Measurements from ENCODE around the gene IMMP2L. TPM values are rescaled to one million over a fixed set of nuclear protein-coding genes. Genes with fewer than 3 reads are reported as not detected.

Gene IMMP2L
- total and polyA plus RNA-seq, 2 of the 13 experiments (the other 11 are each of a cell fraction or from before 2014, with no cell fraction given) = 7.8 to 16.9 TPM

- POLR2A ChIA-PET = no interaction called here
- H3K9me3 ChIP-seq (ENCODE audit: low read length) = no peaks in the 10 kb centered on the region
- H3K79me2 ChIP-seq (ENCODE audit: insufficient read depth, low read length) = no peaks in the 10 kb centered on the region
- no peak for ATAC-seq
- no peak overlapping the region for H3K4me2 ChIP-seq (ENCODE audit: low read depth, low read length)
- H3K36me3 ChIP-seq (replicated peaks in 1 of 2; ENCODE audit: control insufficient read depth in 1 of 2, insufficient read depth in 2 of 2, low read length in 2 of 2) = no peaks in the 10 kb centered on the region
- H3K9ac ChIP-seq (ENCODE audit: insufficient read depth, low read depth, low read length) = no peak overlapping the region
- BruUV-seq (replicated peaks) = no TSS peak
- 61% methylated on average over 4 of the region's 4 CpGs for WGBS (ENCODE audit: low lambda C conversion rate)
- no peaks in the 10 kb centered on the region for H4K20me1 ChIP-seq (ENCODE audit: insufficient read depth, low read length)
- CTCF ChIA-PET (ENCODE audit: low intra/inter-chr PET ratio, low total read pairs) = no interaction called here
- no peak overlapping the region for H3K4me3 ChIP-seq (replicated peaks in 1 of 3; ENCODE audit: insufficient read depth in 1 of 3, low read depth in 2 of 3, low read length in 3 of 3)
- peaks cover 6% of the 10 kb centered on the region for H3K4me1 ChIP-seq (ENCODE audit: insufficient read depth, low read length)
- no peak overlapping the region for H2AFZ ChIP-seq (ENCODE audit: low read length)
- H3K27ac ChIP-seq (ENCODE audit: extremely low read length, insufficient read depth, low read length) = no peak overlapping the region
- no peak for DNase-seq (ENCODE audit: low spot score)
- FAIRE-seq = no peak
- in situ Hi-C loops (cut with HindIII; ENCODE audit: extremely low pct_ligation_motif_present, low pct_unique_long_range_greater_than_20kb) (loop anchor here (25.0 kb wide), 2 partner anchors 655 to 995 kb away; no protein-coding TSS in a partner anchor), intact Hi-C loops (cut with micrococcal nuclease; ENCODE audit: unreplicated experiment) (no loop called here)
- H3K27me3 ChIP-seq (ENCODE audit: control insufficient read depth in 1 of 2, insufficient read depth in 2 of 2, low read length in 2 of 2) = no peaks in the 10 kb centered on the region
- TF ChIP-seq, protein P1, sequence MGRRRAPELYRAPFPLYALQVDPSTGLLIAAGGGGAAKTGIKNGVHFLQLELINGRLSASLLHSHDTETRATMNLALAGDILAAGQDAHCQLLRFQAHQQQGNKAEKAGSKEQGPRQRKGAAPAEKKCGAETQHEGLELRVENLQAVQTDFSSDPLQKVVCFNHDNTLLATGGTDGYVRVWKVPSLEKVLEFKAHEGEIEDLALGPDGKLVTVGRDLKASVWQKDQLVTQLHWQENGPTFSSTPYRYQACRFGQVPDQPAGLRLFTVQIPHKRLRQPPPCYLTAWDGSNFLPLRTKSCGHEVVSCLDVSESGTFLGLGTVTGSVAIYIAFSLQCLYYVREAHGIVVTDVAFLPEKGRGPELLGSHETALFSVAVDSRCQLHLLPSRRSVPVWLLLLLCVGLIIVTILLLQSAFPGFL (CRISPR knock-in tag; IDR thresholded peaks at IDR 0.05) = no peak
- TF ChIP-seq DZIP1 (CRISPR knock-in tag; IDR thresholded peaks at IDR 0.05) (no peak), ZSCAN21 (CRISPR knock-in tag; IDR thresholded peaks at IDR 0.05; ENCODE audit: borderline replicate concordance) (no peak), ZNF367 (CRISPR knock-in tag; IDR thresholded peaks at IDR 0.05; ENCODE audit: borderline replicate concordance) (no peak), GPN1 (CRISPR knock-in tag; IDR thresholded peaks at IDR 0.05; ENCODE audit: borderline replicate concordance) (no peak), IRF1 (CRISPR knock-in tag; IDR thresholded peaks at IDR 0.05; ENCODE audit: low read depth) (no peak), IKZF1 (IDR thresholded peaks at IDR 0.05) (no peak), ARHGAP35 (CRISPR knock-in tag; IDR thresholded peaks at IDR 0.05; ENCODE audit: borderline replicate concordance) (no peak), SIN3B (IDR thresholded peaks at IDR 0.05; ENCODE audit: low read length) (no peak), ZNF468 (CRISPR knock-in tag; IDR thresholded peaks at IDR 0.05) (no peak), SYNCRIP (IDR thresholded peaks at IDR 0.05; ENCODE audit: insufficient read depth, low read depth, low read length) (no peak), ZNF263 (CRISPR knock-in tag; IDR thresholded peaks at IDR 0.05) (no peak), NAIF1 (CRISPR knock-in tag; IDR thresholded peaks at IDR 0.05; ENCODE audit: borderline replicate concordance) (no peak), ZNF34 (CRISPR knock-in tag; IDR thresholded peaks at IDR 0.05; ENCODE audit: borderline replicate concordance) (no peak), ZNF766 (CRISPR knock-in tag; IDR thresholded peaks at IDR 0.05; ENCODE audit: borderline replicate concordance) (no peak), PCBP1 (IDR thresholded peaks at IDR 0.05; ENCODE audit: borderline replicate concordance, low read depth, low read length) (no peak), ZGPAT (CRISPR knock-in tag; IDR thresholded peaks at IDR 0.05) (no peak)
Measured at GRCh38 chr7:111082351-111082750, 479.9 kb downstream of the IMMP2L start.

Measured in HepG2 (cell line).